DMS 273 (cell line): ENCODE results near the gene MTOR.

ENCODE experiments used
- DNase-seq: peaks from one replicate; lab custom pipeline; 2025; ENCODE audit not compliant: unreplicated experiment; lab: John Stamatoyannopoulos, UW

The MTOR gene

GRCh38 chr1:11227106-11228077, 35.0 kb downstream of the MTOR start:
- DNase-seq: no peak

GRCh38 chr1:11216074-11216473, 46.3 kb downstream of the MTOR start:
- no peak for DNase-seq

- no peak for DNase-seq
Observed at GRCh38 chr1:11215381-11216005, 46.9 kb downstream of the MTOR start.

- no peak for DNase-seq
Observed at GRCh38 chr1:11214698-11215380, 47.5 kb downstream of the MTOR start.

- DNase-seq: no peak
Observed at GRCh38 chr1:11211925-11212587, 50.3 kb downstream of the MTOR start.

- DNase-seq: no peak
Observed at GRCh38 chr1:11211461-11211860, 50.9 kb downstream of the MTOR start.

GRCh38 chr1:11207898-11208611, 54.3 kb downstream of the MTOR start:
- DNase-seq: no peak

GRCh38 chr1:11204396-11205190, 57.8 kb downstream of the MTOR start:
- DNase-seq: no peak

GRCh38 chr1:11198851-11199594, 63.3 kb downstream of the MTOR start:
- DNase-seq: peak; percentile 51

GRCh38 chr1:11198257-11198656, 64.1 kb downstream of the MTOR start:
- no peak for DNase-seq

- DNase-seq: no peak
Observed at GRCh38 chr1:11197359-11197758, 65.0 kb downstream of the MTOR start.

- DNase-seq: no peak
Observed at GRCh38 chr1:11196945-11197344, 65.4 kb downstream of the MTOR start.

GRCh38 chr1:11194407-11195176, 67.8 kb downstream of the MTOR start:
- no peak for DNase-seq

GRCh38 chr1:11193376-11193775, 69.0 kb downstream of the MTOR start:
- no peak for DNase-seq

GRCh38 chr1:11188858-11189451, 73.4 kb downstream of the MTOR start, which contains the start of gene ANGPTL7:
TSS of gene ANGPTL7 (plus strand) at chr1:11189355. CDS start at chr1:11189580, 225 bp downstream.
- no peak for DNase-seq

- DNase-seq: no peak
Observed at GRCh38 chr1:11188381-11188780, 74.0 kb downstream of the MTOR start.

- no peak for DNase-seq
Observed at GRCh38 chr1:11187931-11188330, 74.4 kb downstream of the MTOR start.

- no peak for DNase-seq
Observed at GRCh38 chr1:11187494-11187893, 74.9 kb downstream of the MTOR start.
